ENCODE results near the gene RNF6. TPM values are rescaled to one million over a fixed set of nuclear protein-coding genes. Genes with fewer than 3 reads are reported as not detected.

Gene RNF6
- polyA plus RNA-seq, 1 of the 3 experiments (the other 2 are of a cell fraction): 13.8 TPM

DNA sequence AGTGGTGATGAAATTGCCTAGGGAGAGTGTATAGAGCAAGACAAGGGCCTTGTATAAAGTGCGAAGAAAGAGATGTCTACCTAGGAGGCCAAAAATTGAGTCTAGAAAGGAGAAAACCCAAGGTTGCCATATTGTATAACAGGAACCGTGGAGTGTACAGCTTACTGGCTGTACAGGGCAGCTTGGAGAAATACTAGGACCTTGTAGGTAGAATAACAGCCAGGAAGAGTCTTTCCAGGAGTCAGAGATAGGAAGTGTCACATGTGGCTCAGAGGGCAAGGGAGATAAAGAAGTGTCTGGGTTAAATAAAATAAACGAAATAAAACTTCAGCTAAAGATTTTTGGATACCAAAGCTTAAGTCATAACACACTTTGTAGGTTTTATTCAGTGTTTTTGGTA lies 44.2 kb upstream of the RNF6 start:
- no peaks in the 10 kb centered on the region for H3K9me2 ChIP-seq
- H3K9me3 ChIP-seq: no peaks in the 10 kb centered on the region
- POLR2A ChIA-PET: interaction anchor here (0.7 kb wide), 1 partner anchor 44 kb away, joined by 3 read pairs; the partner anchor contains the start of gene RNF6
- no peak overlapping the region for H3K9ac ChIP-seq
- H3K36me3 ChIP-seq (replicated peaks in 1 of 2; ENCODE audit: control insufficient read depth in 1 of 2, insufficient read depth in 2 of 2, low read length in 1 of 2): peaks cover 0 to 8% of the 10 kb centered on the region in 2 experiments
- H3K4me1 ChIP-seq (ENCODE audit: control insufficient read depth in 1 of 2, insufficient read depth in 2 of 2, low read depth in 1 of 2, low read length in 1 of 2): no peaks in the 10 kb centered on the region; a peak in 1 of 4 replicates
- no peak overlapping the region for H3K27ac ChIP-seq (ENCODE audit: low read depth in 2 of 2, low read length in 1 of 2)
- no peak overlapping the region for H3K4me3 ChIP-seq (ENCODE audit: low read depth in 2 of 2, low read length in 1 of 2)
- peaks cover 66% of the 10 kb centered on the region for H4K20me1 ChIP-seq (ENCODE audit: insufficient read depth)
- CTCF ChIA-PET: interaction anchor here (0.5 to 1.0 kb wide), 2 partner anchors 10 to 680 kb away, joined by 3 read pairs; no protein-coding TSS in a partner anchor
- H3F3A ChIP-seq (replicated peaks; ENCODE audit: insufficient read depth): no peaks in the 10 kb centered on the region
- WGBS (ENCODE audit: low lambda C conversion rate): 88% methylated on average over 3 of the region's 3 CpGs
- H3K27me3 ChIP-seq (ENCODE audit: insufficient read depth): no peaks in the 10 kb centered on the region
- no peak overlapping the region for H2AFZ ChIP-seq (ENCODE audit: low read depth)
- no peak overlapping the region for H3K4me2 ChIP-seq
- TF ChIP-seq NRF1 (IDR thresholded peaks at IDR 0.05; ENCODE audit: low read depth, low read length) (no peak), GABPA (IDR thresholded peaks at IDR 0.05; ENCODE audit: low read depth) (no peak), ELF1 (IDR thresholded peaks at IDR 0.05) (no peak), RXRA (IDR thresholded peaks at IDR 0.05; ENCODE audit: borderline replicate concordance, low read depth) (no peak), POLR2AphosphoS5 (IDR thresholded peaks at IDR 0.05; ENCODE audit: low read depth, low read length) (no peak), MXI1 (IDR thresholded peaks at IDR 0.05; ENCODE audit: low read depth, low read length) (no peak), RCOR1 (IDR thresholded peaks at IDR 0.05; ENCODE audit: low read length) (no peak), EZH2phosphoT487 (IDR thresholded peaks at IDR 0.05; ENCODE audit: borderline replicate concordance, low read depth) (no peak), JUND (IDR thresholded peaks at IDR 0.05) (no peak), SMC3 (IDR thresholded peaks at IDR 0.05; ENCODE audit: low read depth, low read length) (no peak), EP300 (IDR thresholded peaks at IDR 0.05; ENCODE audit: borderline replicate concordance in 1 of 2, low read depth in 1 of 2, low read length in 1 of 2) (no peak), NFIC (IDR thresholded peaks at IDR 0.05; ENCODE audit: borderline replicate concordance) (no peak)
- TF ChIP-seq, protein P1, sequence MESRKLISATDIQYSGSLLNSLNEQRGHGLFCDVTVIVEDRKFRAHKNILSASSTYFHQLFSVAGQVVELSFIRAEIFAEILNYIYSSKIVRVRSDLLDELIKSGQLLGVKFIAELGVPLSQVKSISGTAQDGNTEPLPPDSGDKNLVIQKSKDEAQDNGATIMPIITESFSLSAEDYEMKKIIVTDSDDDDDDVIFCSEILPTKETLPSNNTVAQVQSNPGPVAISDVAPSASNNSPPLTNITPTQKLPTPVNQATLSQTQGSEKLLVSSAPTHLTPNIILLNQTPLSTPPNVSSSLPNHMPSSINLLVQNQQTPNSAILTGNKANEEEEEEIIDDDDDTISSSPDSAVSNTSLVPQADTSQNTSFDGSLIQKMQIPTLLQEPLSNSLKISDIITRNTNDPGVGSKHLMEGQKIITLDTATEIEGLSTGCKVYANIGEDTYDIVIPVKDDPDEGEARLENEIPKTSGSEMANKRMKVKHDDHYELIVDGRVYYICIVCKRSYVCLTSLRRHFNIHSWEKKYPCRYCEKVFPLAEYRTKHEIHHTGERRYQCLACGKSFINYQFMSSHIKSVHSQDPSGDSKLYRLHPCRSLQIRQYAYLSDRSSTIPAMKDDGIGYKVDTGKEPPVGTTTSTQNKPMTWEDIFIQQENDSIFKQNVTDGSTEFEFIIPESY (IDR thresholded peaks at IDR 0.05; ENCODE audit: borderline replicate concordance, low read depth): no peak
- TF ChIP-seq, protein P2, sequence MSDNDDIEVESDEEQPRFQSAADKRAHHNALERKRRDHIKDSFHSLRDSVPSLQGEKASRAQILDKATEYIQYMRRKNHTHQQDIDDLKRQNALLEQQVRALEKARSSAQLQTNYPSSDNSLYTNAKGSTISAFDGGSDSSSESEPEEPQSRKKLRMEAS (IDR thresholded peaks at IDR 0.05; ENCODE audit: low read depth): no peak
- TF ChIP-seq, protein P3, sequence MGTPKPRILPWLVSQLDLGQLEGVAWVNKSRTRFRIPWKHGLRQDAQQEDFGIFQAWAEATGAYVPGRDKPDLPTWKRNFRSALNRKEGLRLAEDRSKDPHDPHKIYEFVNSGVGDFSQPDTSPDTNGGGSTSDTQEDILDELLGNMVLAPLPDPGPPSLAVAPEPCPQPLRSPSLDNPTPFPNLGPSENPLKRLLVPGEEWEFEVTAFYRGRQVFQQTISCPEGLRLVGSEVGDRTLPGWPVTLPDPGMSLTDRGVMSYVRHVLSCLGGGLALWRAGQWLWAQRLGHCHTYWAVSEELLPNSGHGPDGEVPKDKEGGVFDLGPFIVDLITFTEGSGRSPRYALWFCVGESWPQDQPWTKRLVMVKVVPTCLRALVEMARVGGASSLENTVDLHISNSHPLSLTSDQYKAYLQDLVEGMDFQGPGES (IDR thresholded peaks at IDR 0.05; ENCODE audit: low read depth, low read length): no peak
- peaks cover 100% of the 10 kb centered on the region for H3K79me2 ChIP-seq (ENCODE audit: insufficient read depth)
- no peak for DNase-seq

DNA sequence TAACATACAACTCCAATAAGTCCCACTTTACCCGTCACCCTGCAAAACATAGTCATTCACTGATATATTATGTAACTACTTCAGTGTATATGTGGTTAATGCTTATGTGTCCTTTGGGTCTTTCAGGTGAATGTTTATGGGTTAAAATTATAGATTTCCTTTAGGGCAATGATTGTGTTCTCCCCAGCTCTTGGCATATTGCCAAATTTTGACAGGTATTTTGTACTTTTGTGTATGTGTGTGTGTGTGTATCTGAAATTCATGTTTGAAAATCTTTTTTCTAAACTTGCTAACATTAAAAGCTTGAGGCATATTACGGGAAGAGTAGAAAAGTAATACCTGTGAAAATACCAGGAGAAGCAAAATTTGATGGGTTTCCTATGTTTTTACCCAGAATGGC lies 40.0 kb upstream of the RNF6 start:
- Histone ChIP-seq H4K20me1 (ENCODE audit: insufficient read depth) (peaks cover 77% of the 10 kb centered on the region), H3F3A (replicated peaks; ENCODE audit: insufficient read depth) (no peaks in the 10 kb centered on the region), H3K4me1 (ENCODE audit: control insufficient read depth in 1 of 2, insufficient read depth in 2 of 2, low read depth in 1 of 2, low read length in 1 of 2) (peaks cover 0 to under 1% of the 10 kb centered on the region in 2 experiments; a peak in 1 of 4 replicates), H3K36me3 (replicated peaks in 1 of 2; ENCODE audit: control insufficient read depth in 1 of 2, insufficient read depth in 2 of 2, low read length in 1 of 2) (peaks cover 0 to 8% of the 10 kb centered on the region in 2 experiments), H3K79me2 (ENCODE audit: insufficient read depth) (peaks cover 100% of the 10 kb centered on the region), H3K9me2 (no peaks in the 10 kb centered on the region), H3K27ac (ENCODE audit: low read depth in 2 of 2, low read length in 1 of 2) (no peak overlapping the region), H3K4me2 (no peak overlapping the region), H2AFZ (ENCODE audit: low read depth) (no peak overlapping the region), H3K9ac (no peak overlapping the region), H3K4me3 (ENCODE audit: low read depth in 2 of 2, low read length in 1 of 2) (no peak overlapping the region), H3K27me3 (ENCODE audit: insufficient read depth) (no peaks in the 10 kb centered on the region), H3K9me3 (no peaks in the 10 kb centered on the region)
- POLR2A ChIA-PET: no interaction called here
- TF ChIP-seq NFIC (IDR thresholded peaks at IDR 0.05; ENCODE audit: borderline replicate concordance) (0 out of 2 replicates have a peak, but pooled peaks have one; percentile 33), FOSL2 (IDR thresholded peaks at IDR 0.05; ENCODE audit: borderline replicate concordance, low read depth) (no peak)
- TF ChIP-seq, protein P1 (IDR thresholded peaks at IDR 0.05; ENCODE audit: borderline replicate concordance, low read depth): no peak
- CTCF ChIA-PET: no interaction called here
- 92% methylated on average over 2 of the region's 2 CpGs for WGBS (ENCODE audit: low lambda C conversion rate)
- no peak for DNase-seq
